Mononuclear cell (primary cell): ENCODE data around the gene FAM43B. TPM values are rescaled to one million over a fixed set of nuclear protein-coding genes. Genes with fewer than 3 reads are reported as not detected.

Experiments
- H3K27me3 ChIP-seq: 2 replicates; pipeline ENCODE4 v1.6.0; 2011; ENCODE audit warnings: low read length, control low read depth; ENCODE audit not compliant: insufficient read depth
- H3K4me1 ChIP-seq: 2 replicates; pipeline ENCODE4 v1.5.1; 2011; ENCODE audit warnings: mild to moderate bottlenecking, low read length, control low read depth; ENCODE audit not compliant: insufficient read depth
- H3K4me3 ChIP-seq: 2 replicates; pipeline ENCODE4 v1.5.1; 2011; ENCODE audit warnings: mild to moderate bottlenecking, low read length, moderate library complexity
- H3K9me3 ChIP-seq: 2 replicates; pipeline ENCODE4 v1.5.1; 2011; ENCODE audit warnings: low read depth, mild to moderate bottlenecking, control low read depth, low read length
- total RNA-seq: library from RNA; depleted of rRNA; stranded (reverse); fragments of >200 nt; gene quantifications from one replicate; pipeline ENCODE4 v1.2.3, GENCODE V29; 2012

FAM43B gene
- total RNA-seq, 1 donor, result not detected

- Histone ChIP-seq H3K27me3 (no peaks in the 10 kb centered on the region), H3K4me1 (peaks cover 57% of the 10 kb centered on the region), H3K9me3 (no peaks in the 10 kb centered on the region), H3K4me3 (no peak overlapping the region)
Measured at GRCh38 chr1:20596106-20596505, 43.7 kb downstream of the FAM43B start.

DNA sequence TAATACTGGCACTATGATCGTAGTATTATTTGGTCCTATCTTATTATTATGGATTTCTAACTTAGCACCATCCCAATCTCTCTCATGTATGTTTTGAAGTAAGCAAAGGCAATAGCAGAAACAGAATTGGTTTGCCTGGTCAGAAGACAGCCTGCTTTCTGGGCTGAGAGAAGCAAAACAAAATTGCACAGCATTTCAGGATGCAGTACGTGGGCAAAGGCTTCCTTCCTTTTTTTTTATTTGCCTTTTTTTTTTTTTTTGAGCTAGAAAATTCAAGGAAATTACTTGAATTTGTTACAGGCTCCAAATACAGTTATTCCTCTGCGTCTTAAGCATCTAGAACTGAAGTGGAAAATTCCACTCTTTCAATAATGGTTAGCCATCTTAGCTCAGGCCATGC lies 45.3 kb downstream of the FAM43B start:
- H3K4me1 ChIP-seq, result peaks cover 47% of the 10 kb centered on the region
- no peak overlapping the region for H3K4me3 ChIP-seq
- H3K27me3 ChIP-seq, result no peaks in the 10 kb centered on the region
- no peaks in the 10 kb centered on the region for H3K9me3 ChIP-seq

DNA sequence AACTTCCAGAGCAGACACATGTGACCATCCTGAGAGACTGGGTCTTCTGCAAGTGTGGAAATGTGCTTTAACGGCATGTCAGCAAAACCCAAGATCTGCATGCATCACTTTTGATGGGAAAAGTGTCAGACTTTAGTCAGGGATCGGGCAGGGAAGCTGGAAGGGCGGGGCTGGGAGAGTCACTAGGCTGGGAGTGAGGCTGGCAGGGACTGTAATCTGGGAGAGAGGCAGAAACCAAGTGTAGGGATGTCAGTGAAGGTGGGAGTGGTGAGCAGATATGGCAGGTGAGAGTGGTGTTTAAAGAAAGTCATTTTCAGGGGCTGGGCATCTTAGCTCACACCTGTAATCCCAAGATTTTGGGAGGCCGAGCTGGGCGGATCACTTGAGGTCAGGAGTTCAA lies 47.8 kb downstream of the FAM43B start:
- H3K27me3 ChIP-seq, result no peaks in the 10 kb centered on the region
- H3K4me1 ChIP-seq, result peaks cover 65% of the 10 kb centered on the region
- H3K4me3 ChIP-seq, result no peak overlapping the region
- H3K9me3 ChIP-seq, result no peaks in the 10 kb centered on the region

DNA sequence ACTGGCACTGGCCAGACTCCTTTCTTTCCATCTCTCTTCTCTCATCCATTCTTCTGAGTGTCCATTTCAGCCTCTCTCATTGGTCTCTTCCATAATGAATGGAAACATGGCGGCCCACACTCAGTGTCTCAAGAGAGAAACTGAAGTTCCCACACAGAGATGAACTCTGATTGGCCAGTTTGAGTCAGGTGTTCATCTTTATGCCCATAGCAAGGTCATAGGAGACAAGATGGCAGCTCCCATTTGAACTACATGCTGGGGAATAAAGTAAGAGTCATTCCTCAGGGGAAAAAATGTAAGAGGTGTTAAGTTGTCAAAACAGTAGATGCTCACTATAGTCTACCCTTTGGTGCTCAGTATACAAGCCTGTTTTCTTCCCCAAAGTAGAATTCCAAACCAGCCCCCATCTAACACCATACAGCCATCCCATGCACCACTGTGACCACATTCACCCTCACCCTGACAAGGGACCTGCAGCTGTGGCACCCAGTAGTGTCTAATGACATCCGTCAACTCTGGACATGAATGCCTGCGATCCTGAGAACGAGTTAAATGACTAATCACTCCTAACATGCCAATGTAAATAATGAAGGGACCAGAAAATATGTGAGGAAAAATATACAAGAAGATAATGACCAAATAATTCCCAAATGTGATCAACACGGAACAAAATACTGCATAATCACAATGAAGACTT lies 48.9 kb downstream of the FAM43B start:
- Histone ChIP-seq H3K4me3 (no peak overlapping the region), H3K27me3 (no peaks in the 10 kb centered on the region), H3K9me3 (no peaks in the 10 kb centered on the region), H3K4me1 (peaks cover 55% of the 10 kb centered on the region)

DNA sequence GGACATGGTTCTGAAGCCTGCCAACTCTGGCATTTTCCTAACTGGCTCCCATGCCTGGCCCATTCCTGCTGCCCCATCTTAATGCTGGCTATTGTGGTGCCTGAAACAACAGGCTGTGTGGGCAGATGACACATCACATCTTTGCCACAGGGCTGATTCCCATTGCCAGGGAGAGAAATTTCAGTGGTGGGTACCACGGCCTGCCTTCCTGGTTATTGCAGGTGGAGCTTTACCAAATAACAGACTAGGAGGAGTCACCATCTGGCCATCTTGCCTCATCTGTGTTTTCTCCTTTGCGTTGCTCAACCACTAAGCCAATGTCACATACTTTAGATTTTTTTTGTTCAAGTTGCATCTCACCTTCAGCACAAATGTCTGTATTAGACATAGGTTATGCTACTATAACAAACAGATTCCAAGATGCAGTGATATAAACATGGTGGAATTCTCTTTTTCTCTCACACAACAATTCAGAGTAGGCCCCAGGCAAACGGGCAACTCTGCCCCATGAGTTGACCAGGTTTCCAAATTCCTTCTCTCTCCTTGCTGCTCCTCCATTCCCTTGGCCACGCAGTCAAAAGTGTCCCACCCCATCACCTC lies 50.6 kb downstream of the FAM43B start:
- Histone ChIP-seq H3K4me1 (peaks cover 43% of the 10 kb centered on the region), H3K4me3 (no peak overlapping the region), H3K9me3 (no peaks in the 10 kb centered on the region), H3K27me3 (no peaks in the 10 kb centered on the region)

GRCh38 chr1:20603504-20604464 lies 51.4 kb downstream of the FAM43B start:
- no peak overlapping the region for H3K4me3 ChIP-seq
- no peaks in the 10 kb centered on the region for H3K9me3 ChIP-seq
- H3K27me3 ChIP-seq, result no peaks in the 10 kb centered on the region
- peaks cover 36% of the 10 kb centered on the region for H3K4me1 ChIP-seq

Other genes with a start within 250 kb of the FAM43B start
- 0.73 TPM for gene CAMK2N1, start 66.4 kb upstream of the FAM43B start, total RNA-seq
- gene MUL1, start 44.4 kb upstream of the FAM43B start, total RNA-seq, result 29.0 TPM
- gene CDA, start 36.5 kb downstream of the FAM43B start, total RNA-seq, result 7.5 TPM
- 10.0 TPM for gene PINK1, start 80.9 kb downstream of the FAM43B start, total RNA-seq
- gene DDOST, start 108.8 kb downstream of the FAM43B start, total RNA-seq, result 120 TPM
- under 0.01 TPM for gene KIF17, start 165.4 kb downstream of the FAM43B start, total RNA-seq
- gene SH2D5, start 180.1 kb downstream of the FAM43B start, total RNA-seq, result not detected
- 279 TPM for gene HP1BP3, start 234.7 kb downstream of the FAM43B start, total RNA-seq